ENCODE data around the gene ST6GAL1. TPM values are rescaled to one million over a fixed set of nuclear protein-coding genes. Genes with fewer than 3 reads are reported as not detected.

Gene ST6GAL1
- total RNA-seq, 1 donor from 2014 or later, result 68.2 TPM

DNA sequence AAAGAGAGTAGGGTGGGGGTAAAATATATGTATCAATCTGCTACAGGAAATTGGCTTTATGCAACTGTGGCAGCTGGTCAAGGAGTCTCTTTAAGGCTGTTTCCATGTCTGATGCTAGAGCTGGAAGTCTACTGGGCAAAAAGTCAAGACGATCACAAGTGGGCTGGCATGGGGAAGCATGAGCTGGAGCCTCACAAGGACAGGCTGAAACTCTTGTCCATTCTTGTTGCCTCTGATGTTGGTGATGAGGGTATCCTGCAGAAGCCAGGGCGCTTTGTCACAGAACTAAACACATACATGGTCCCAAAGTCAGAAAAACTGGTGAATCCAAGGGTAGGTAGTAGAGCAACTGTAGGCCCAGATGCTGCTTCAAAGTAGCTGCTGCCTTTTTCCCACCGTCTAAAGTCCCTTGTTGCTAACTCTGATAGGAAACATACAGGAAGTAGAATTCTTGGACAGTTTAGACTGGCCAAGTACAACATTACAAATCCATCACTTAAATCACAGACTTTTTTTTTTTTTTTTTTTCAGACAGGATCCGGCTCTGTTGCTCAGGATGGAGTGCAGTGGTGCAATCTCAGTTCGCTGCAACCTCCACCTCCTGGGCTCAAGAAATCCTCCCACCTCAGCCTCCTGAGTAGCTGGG is 154.8 kb downstream of the ST6GAL1 start:
- peak overlapping the region; percentile 80 for H3K27ac Mint-ChIP-seq (ENCODE audit: unreplicated experiment)
- H3K36me3 Mint-ChIP-seq (ENCODE audit: unreplicated experiment), result peaks cover 13% of the 10 kb centered on the region
- H3K9me3 Mint-ChIP-seq (ENCODE audit: unreplicated experiment), result peaks cover 24% of the 10 kb centered on the region
- peaks cover 23% of the 10 kb centered on the region for H3K4me1 Mint-ChIP-seq (ENCODE audit: unreplicated experiment)
- H3K4me3 Mint-ChIP-seq (ENCODE audit: unreplicated experiment), result peak overlapping the region; percentile 48
- peak; percentile 51 for DNase-seq (ENCODE audit: extremely low spot score, unreplicated experiment)
- TF ChIP-seq, protein P1, sequence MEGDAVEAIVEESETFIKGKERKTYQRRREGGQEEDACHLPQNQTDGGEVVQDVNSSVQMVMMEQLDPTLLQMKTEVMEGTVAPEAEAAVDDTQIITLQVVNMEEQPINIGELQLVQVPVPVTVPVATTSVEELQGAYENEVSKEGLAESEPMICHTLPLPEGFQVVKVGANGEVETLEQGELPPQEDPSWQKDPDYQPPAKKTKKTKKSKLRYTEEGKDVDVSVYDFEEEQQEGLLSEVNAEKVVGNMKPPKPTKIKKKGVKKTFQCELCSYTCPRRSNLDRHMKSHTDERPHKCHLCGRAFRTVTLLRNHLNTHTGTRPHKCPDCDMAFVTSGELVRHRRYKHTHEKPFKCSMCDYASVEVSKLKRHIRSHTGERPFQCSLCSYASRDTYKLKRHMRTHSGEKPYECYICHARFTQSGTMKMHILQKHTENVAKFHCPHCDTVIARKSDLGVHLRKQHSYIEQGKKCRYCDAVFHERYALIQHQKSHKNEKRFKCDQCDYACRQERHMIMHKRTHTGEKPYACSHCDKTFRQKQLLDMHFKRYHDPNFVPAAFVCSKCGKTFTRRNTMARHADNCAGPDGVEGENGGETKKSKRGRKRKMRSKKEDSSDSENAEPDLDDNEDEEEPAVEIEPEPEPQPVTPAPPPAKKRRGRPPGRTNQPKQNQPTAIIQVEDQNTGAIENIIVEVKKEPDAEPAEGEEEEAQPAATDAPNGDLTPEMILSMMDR (IDR thresholded peaks at IDR 0.05), result no peak
- no peaks in the 10 kb centered on the region for H3K27me3 Mint-ChIP-seq (ENCODE audit: unreplicated experiment)

GRCh38 chr3:187085933-187086332 is 155.6 kb downstream of the ST6GAL1 start:
- no peaks in the 10 kb centered on the region for H3K27me3 Mint-ChIP-seq (ENCODE audit: unreplicated experiment)
- peaks cover 24% of the 10 kb centered on the region for H3K9me3 Mint-ChIP-seq (ENCODE audit: unreplicated experiment)
- TF ChIP-seq, protein P1 (IDR thresholded peaks at IDR 0.05), result no peak

GRCh38 chr3:187086831-187087230 is 156.5 kb downstream of the ST6GAL1 start:
- TF ChIP-seq, protein P1 (IDR thresholded peaks at IDR 0.05), result no peak
- Mint-ChIP-seq H3K4me3 (ENCODE audit: unreplicated experiment) (no peak overlapping the region), H3K4me1 (ENCODE audit: unreplicated experiment) (peaks cover 23% of the 10 kb centered on the region), H3K27ac (ENCODE audit: unreplicated experiment) (no peak overlapping the region), H3K36me3 (ENCODE audit: unreplicated experiment) (peaks cover 15% of the 10 kb centered on the region), H3K27me3 (ENCODE audit: unreplicated experiment) (no peaks in the 10 kb centered on the region), H3K9me3 (ENCODE audit: unreplicated experiment) (peaks cover 24% of the 10 kb centered on the region)
- no peak for DNase-seq (ENCODE audit: extremely low spot score, unreplicated experiment)

More at GRCh38 chr3:187085933-187086332, 155.6 kb downstream of the ST6GAL1 start:
- Mint-ChIP-seq H3K27ac (ENCODE audit: unreplicated experiment) (no peak overlapping the region), H3K4me3 (ENCODE audit: unreplicated experiment) (no peak overlapping the region), H3K4me1 (ENCODE audit: unreplicated experiment) (peaks cover 23% of the 10 kb centered on the region), H3K36me3 (ENCODE audit: unreplicated experiment) (peaks cover 13% of the 10 kb centered on the region)
- no peak for DNase-seq (ENCODE audit: extremely low spot score, unreplicated experiment)

- Mint-ChIP-seq H3K27me3 (ENCODE audit: unreplicated experiment) (no peaks in the 10 kb centered on the region), H3K9me3 (ENCODE audit: unreplicated experiment) (peaks cover 27% of the 10 kb centered on the region), H3K4me1 (ENCODE audit: unreplicated experiment) (peaks cover 16% of the 10 kb centered on the region), H3K4me3 (ENCODE audit: unreplicated experiment) (no peak overlapping the region), H3K27ac (ENCODE audit: unreplicated experiment) (no peak overlapping the region), H3K36me3 (ENCODE audit: unreplicated experiment) (peaks cover 16% of the 10 kb centered on the region)
- DNase-seq (ENCODE audit: extremely low spot score, unreplicated experiment), result no peak
- TF ChIP-seq, protein P1 (IDR thresholded peaks at IDR 0.05), result no peak
Measured at GRCh38 chr3:187088701-187089100, 158.4 kb downstream of the ST6GAL1 start.

DNA sequence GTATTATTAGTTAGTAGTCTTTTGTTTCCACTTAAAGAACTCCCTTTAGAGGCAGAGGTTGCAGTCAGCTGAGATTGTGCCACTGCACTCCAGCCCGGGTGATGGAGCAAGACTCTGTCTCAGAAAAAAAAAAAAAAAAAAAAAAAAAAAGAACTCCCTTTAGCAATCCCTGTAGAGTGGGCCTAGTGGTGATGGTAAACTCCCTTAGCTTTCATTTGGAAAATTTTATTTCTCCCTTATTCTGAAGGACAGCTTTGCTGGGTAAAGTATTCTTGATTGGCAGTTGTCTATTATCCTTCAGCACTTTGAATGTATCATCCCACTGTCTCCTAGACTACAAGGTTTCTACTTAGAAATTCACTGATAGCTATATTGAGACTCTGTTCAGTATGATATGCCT is 163.0 kb downstream of the ST6GAL1 start:
- Mint-ChIP-seq H3K4me3 (ENCODE audit: unreplicated experiment) (no peak overlapping the region), H3K27me3 (ENCODE audit: unreplicated experiment) (no peaks in the 10 kb centered on the region), H3K27ac (ENCODE audit: unreplicated experiment) (no peak overlapping the region), H3K36me3 (ENCODE audit: unreplicated experiment) (peaks cover 8% of the 10 kb centered on the region), H3K9me3 (ENCODE audit: unreplicated experiment) (peaks cover 43% of the 10 kb centered on the region), H3K4me1 (ENCODE audit: unreplicated experiment) (no peaks in the 10 kb centered on the region)
- TF ChIP-seq, protein P1 (IDR thresholded peaks at IDR 0.05), result no peak
- no peak for DNase-seq (ENCODE audit: extremely low spot score, unreplicated experiment)
